GM21723 (cell line): ENCODE data around the gene FOXL2.
A peak's percentile ranks its signal among the peaks of the same experiment; 100 is the strongest.
"Not testable (repeated sequence)": the region's sequence is repeated elsewhere in the genome, so short reads cannot be mapped to it uniquely, and the experiment has no call there.

Experiments
- ATAC-seq: cut with Tn5 transposase; IDR thresholded peaks from one replicate; pipeline ENCODE4 v1.9.1; 2021; ENCODE audit warnings: mild to moderate bottlenecking, moderate library complexity; ENCODE audit not compliant: unreplicated experiment

Gene FOXL2

GRCh38 chr3:138933981-138934691 lies 12.8 kb downstream of the FOXL2 start:
- no peak for ATAC-seq

- no peak for ATAC-seq
Measured at GRCh38 chr3:138933068-138933668, 13.8 kb downstream of the FOXL2 start.

GRCh38 chr3:138928727-138929372 lies 18.1 kb downstream of the FOXL2 start:
- ATAC-seq, result no peak

GRCh38 chr3:138923531-138923994 lies 23.4 kb downstream of the FOXL2 start:
- ATAC-seq, result peak; percentile 86

- ATAC-seq, result not testable (repeated sequence)
Measured at GRCh38 chr3:138922400-138922799, 24.5 kb downstream of the FOXL2 start.

- no peak for ATAC-seq
Measured at GRCh38 chr3:138921316-138922292, 25.3 kb downstream of the FOXL2 start.

GRCh38 chr3:138919325-138919724 lies 27.6 kb downstream of the FOXL2 start:
- ATAC-seq, result no peak

- no peak for ATAC-seq
Measured at GRCh38 chr3:138916824-138917223, 30.1 kb downstream of the FOXL2 start.

- peak; percentile 86 for ATAC-seq
Measured at GRCh38 chr3:138915503-138916498, 31.1 kb downstream of the FOXL2 start.

GRCh38 chr3:138914870-138915502 lies 32.0 kb downstream of the FOXL2 start:
- ATAC-seq, result peak; percentile 24

GRCh38 chr3:138913766-138914165 lies 33.2 kb downstream of the FOXL2 start:
- ATAC-seq, result no peak

- ATAC-seq, result no peak
Measured at GRCh38 chr3:138912237-138912636, 34.7 kb downstream of the FOXL2 start.

GRCh38 chr3:138911621-138912020 lies 35.3 kb downstream of the FOXL2 start:
- no peak for ATAC-seq

GRCh38 chr3:138909904-138910303 lies 37.0 kb downstream of the FOXL2 start:
- ATAC-seq, result no peak

GRCh38 chr3:138908846-138909245 lies 38.1 kb downstream of the FOXL2 start:
- ATAC-seq, result no peak

GRCh38 chr3:138907539-138907938 lies 39.4 kb downstream of the FOXL2 start:
- no peak for ATAC-seq

GRCh38 chr3:138902171-138902570 lies 44.8 kb downstream of the FOXL2 start:
- no peak for ATAC-seq

- ATAC-seq, result no peak
Measured at GRCh38 chr3:138901567-138901966, 45.4 kb downstream of the FOXL2 start.

GRCh38 chr3:138899351-138899991 lies 47.5 kb downstream of the FOXL2 start:
- no peak for ATAC-seq
